HG03457 (cell line): Measurements from ENCODE around the gene CTNNA2.
"Not testable (repeated sequence)": the region's sequence is repeated elsewhere in the genome, so short reads cannot be mapped to it uniquely, and the experiment has no call there.

Experiments
- ATAC-seq: cut with Tn5 transposase; IDR thresholded peaks from one replicate; pipeline ENCODE4 v1.9.1; 2021; ENCODE audit warnings: moderate number of reproducible peaks; ENCODE audit not compliant: unreplicated experiment

The CTNNA2 gene

GRCh38 chr2:80169811-80170594, 657.2 kb downstream of the CTNNA2 start:
- ATAC-seq: no peak

- no peak for ATAC-seq
Observed at GRCh38 chr2:80185091-80185490, 672.2 kb downstream of the CTNNA2 start.

- no peak for ATAC-seq
Observed at GRCh38 chr2:80186262-80186661, 673.4 kb downstream of the CTNNA2 start.

- no peak for ATAC-seq
Observed at GRCh38 chr2:80187156-80187555, 674.3 kb downstream of the CTNNA2 start.

GRCh38 chr2:80190166-80190565, 677.3 kb downstream of the CTNNA2 start:
- ATAC-seq: no peak

GRCh38 chr2:80193566-80193965, 680.7 kb downstream of the CTNNA2 start:
- ATAC-seq: no peak

- ATAC-seq: no peak
Observed at GRCh38 chr2:80195034-80195433, 682.2 kb downstream of the CTNNA2 start.

- no peak for ATAC-seq
Observed at GRCh38 chr2:80198042-80198441, 685.2 kb downstream of the CTNNA2 start.

GRCh38 chr2:80199504-80199903, 686.7 kb downstream of the CTNNA2 start:
- no peak for ATAC-seq

GRCh38 chr2:80203929-80204328, 691.1 kb downstream of the CTNNA2 start:
- ATAC-seq: not testable (repeated sequence)

- ATAC-seq: no peak
Observed at GRCh38 chr2:80205498-80205897, 692.6 kb downstream of the CTNNA2 start.

- ATAC-seq: no peak
Observed at GRCh38 chr2:80209458-80209857, 696.6 kb downstream of the CTNNA2 start.

- ATAC-seq: no peak
Observed at GRCh38 chr2:80217446-80217845, 704.6 kb downstream of the CTNNA2 start.

- no peak for ATAC-seq
Observed at GRCh38 chr2:80222644-80223043, 709.8 kb downstream of the CTNNA2 start.

- ATAC-seq: no peak
Observed at GRCh38 chr2:80231421-80231820, 718.6 kb downstream of the CTNNA2 start.

GRCh38 chr2:80233333-80233732, 720.5 kb downstream of the CTNNA2 start:
- no peak for ATAC-seq

- no peak for ATAC-seq
Observed at GRCh38 chr2:80238692-80239469, 726.0 kb downstream of the CTNNA2 start.

GRCh38 chr2:80242355-80242910, 729.6 kb downstream of the CTNNA2 start:
- ATAC-seq: no peak

GRCh38 chr2:80244905-80245584, 732.2 kb downstream of the CTNNA2 start:
- no peak for ATAC-seq

GRCh38 chr2:80246534-80246933, 733.7 kb downstream of the CTNNA2 start:
- no peak for ATAC-seq

GRCh38 chr2:80247339-80247738, 734.5 kb downstream of the CTNNA2 start:
- no peak for ATAC-seq
